K562 (cell line): ENCODE results near the gene KCNQ4. TPM values are rescaled to one million over a fixed set of nuclear protein-coding genes. Genes with fewer than 3 reads are reported as not detected.
A peak's percentile ranks its signal among the peaks of the same experiment; 100 is the strongest.

ENCODE experiments used
- BCOR ChIP-seq: fragments of 450-650 bp; IDR thresholded peaks from 2 replicates; pipeline ENCODE4 v1.6.1; 2016
- BMI1 ChIP-seq: fragments of 150-350 bp; IDR thresholded peaks from 2 replicates; pipeline ENCODE4 v1.6.1; 2014; ENCODE audit warnings: low read length
- CBX3 ChIP-seq, 2 experiments: IDR thresholded peaks; 1 replicate in 1 of 2; 2 replicates in 1 of 2; pipeline ENCODE4 v1.6.1; 2012; ENCODE audit warnings: inconsistent platforms in 2 of 2, low read length in 2 of 2, borderline replicate concordance in 1 of 2, control low read depth in 1 of 2
- FOXM1 ChIP-seq, 2 experiments: fragments of 450-650 bp in 1 of 2; sonication (generic) in 1 of 2; formaldehyde crosslinking in 1 of 2; IDR thresholded peaks; 2 replicates each; pipeline versions ENCODE4 v1.6.1 to v1.9.0; 2017 to 2022; ENCODE audit warnings: low read depth in 2 of 2, mild to moderate bottlenecking in 2 of 2, missing genetic modification reagents in 1 of 2, moderate library complexity in 1 of 2
- FUS ChIP-seq: fragments of 200-400 bp; formaldehyde crosslinking; optimal IDR thresholded peaks from 2 replicates; pipeline ENCODE3; 2017; ENCODE audit warnings: low read depth, low read length
- IFI16 ChIP-seq: fragments of 250-450 bp; sonication (Bioruptor Pico); IDR thresholded peaks from 2 replicates; pipeline ENCODE4 v2.1.2; 2022; ENCODE audit warnings: mild to moderate bottlenecking, inconsistent platforms
- ILF3 ChIP-seq: fragments of 450-650 bp; IDR thresholded peaks from 2 replicates; pipeline ENCODE4 v1.6.1; 2018; ENCODE audit warnings: antibody characterized with exemption, mild to moderate bottlenecking, moderate library complexity, borderline replicate concordance
- MTA1 ChIP-seq: fragments of 450-650 bp; IDR thresholded peaks from 2 replicates; pipeline ENCODE4 v1.6.1; 2017; ENCODE audit warnings: borderline replicate concordance
- NCOA4 ChIP-seq: fragments of 450-650 bp; IDR thresholded peaks from 2 replicates; pipeline ENCODE4 v1.6.1; 2018; ENCODE audit warnings: mild to moderate bottlenecking; ENCODE audit not compliant: partially characterized antibody
- NFRKB ChIP-seq: fragments of 450-650 bp; IDR thresholded peaks from 2 replicates; pipeline ENCODE4 v1.6.1; 2016; ENCODE audit warnings: low read depth
- RHOXF2B ChIP-seq: fragments of 250-450 bp; sonication (Bioruptor Pico); conservative IDR thresholded peaks from 2 replicates; pipeline ENCODE4 v1.5.1; 2021
- TFAM ChIP-seq: fragments of 250-450 bp; sonication (Bioruptor Pico); conservative IDR thresholded peaks from 2 replicates; pipeline ENCODE4 v1.5.0; 2021; ENCODE audit warnings: mild to moderate bottlenecking, moderate library complexity
- ZBTB11 ChIP-seq, 3 experiments: fragments of 200-800 bp in 1 of 3; fragments of 250-450 bp in 1 of 3; fragments of 450-650 bp in 1 of 3; sonication (Bioruptor Pico) in 1 of 3; sonication (Bioruptor generic) in 1 of 3; formaldehyde crosslinking in 1 of 3; IDR thresholded peaks; 2 replicates each; pipeline versions ENCODE4 v1.6.1 to v1.8.0; 2016 to 2022; ENCODE audit warnings: mild to moderate bottlenecking in 2 of 3, missing genetic modification characterization in 2 of 3, missing compliant biosample characterization in 1 of 3, moderate library complexity in 1 of 3
- ZNF583 ChIP-seq: fragments of 250-450 bp; sonication (Bioruptor Pico); IDR thresholded peaks from 2 replicates; pipeline ENCODE4 v1.4.0; 2020
- polyA plus RNA-seq, 8 experiments: library from polyadenylated mRNA; depleted of rRNA in 4 of 8; stranded (reverse) in 5 of 8; unstranded in 3 of 8; fragments of >200 nt; fragmentation: Nextera tagmentation in 2 of 8; fragmentation: Illumina TruSeq in 1 of 8; extraction: Ambion mirVana in 2 of 8; extraction: Trizol in 1 of 8; gene quantifications; 2 replicates each; pipeline versions ENCODE4 v1.2.1 to v1.2.3, GENCODE V29; 2011 to 2014; ENCODE audit warnings: inconsistent platforms in 1 of 8, missing spikeins in 1 of 8
- total RNA-seq, 7 experiments: library from RNA; depleted of rRNA in 6 of 7; stranded (reverse); fragments of >200 nt in 6 of 7; fragmentation: Illumina TruSeq in 2 of 7; extraction: Trizol in 2 of 7; gene quantifications; 2 replicates each; pipeline versions ENCODE4 v1.2.1 to v1.2.3, GENCODE V29; 2011 to 2021; ENCODE audit warnings: low replicate concordance in 1 of 7
- TF ChIP-seq, protein P1 (sequence below): fragments of 200-800 bp; sonication (Bioruptor generic); IDR thresholded peaks from 2 replicates; pipeline ENCODE4 v1.6.1; 2017; ENCODE audit warnings: missing genetic modification characterization, missing compliant biosample characterization
- TF ChIP-seq, protein P2 (sequence below), 2 experiments: fragments of 450-650 bp; IDR thresholded peaks; 2 replicates each; pipeline ENCODE4 v1.6.1; 2016
- TF ChIP-seq, protein P3 (sequence below): fragments of 450-650 bp; IDR thresholded peaks from 2 replicates; pipeline ENCODE4 v1.6.1; 2018; ENCODE audit not compliant: partially characterized antibody

KCNQ4 gene
- total and polyA plus RNA-seq, 9 of the 15 experiments (the other 6 are each of a cell fraction or from before 2014, with no cell fraction given), result 0.07 to 4.1 (median 0.79) TPM

DNA sequence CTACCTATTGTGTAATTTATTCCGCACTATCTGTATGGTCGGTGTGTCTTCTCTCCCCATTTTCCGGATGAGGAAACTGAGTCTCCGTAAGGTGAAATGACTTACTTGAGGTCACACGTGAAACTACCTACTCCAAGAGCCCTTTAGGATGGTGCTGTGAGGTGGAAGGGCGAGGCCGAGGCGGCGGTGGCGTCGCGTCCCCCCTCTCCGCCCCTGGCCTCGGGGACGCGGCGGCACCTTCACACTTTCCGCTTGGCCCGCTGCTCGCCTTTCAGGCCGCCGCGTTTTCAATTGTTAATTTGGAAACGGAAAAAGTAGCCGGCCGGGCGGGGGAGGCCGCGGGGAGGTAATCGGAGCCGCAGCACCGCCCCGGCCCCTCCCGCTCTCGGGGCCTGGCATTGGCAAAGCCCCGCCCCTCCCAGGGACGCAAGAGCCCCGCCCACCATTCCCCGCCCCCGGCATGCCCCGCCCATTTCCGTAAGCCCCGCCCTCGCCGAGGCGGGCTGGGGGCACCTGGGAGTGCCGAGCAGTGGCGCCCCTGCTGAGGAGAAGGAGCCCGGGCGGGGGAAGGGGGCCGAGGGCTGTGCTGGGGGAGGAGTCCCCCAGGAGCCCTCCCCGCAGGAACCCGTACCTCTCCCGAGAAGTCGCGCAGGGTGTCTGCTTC, 18.6 kb downstream of the KCNQ4 start (continued):
- TF ChIP-seq FOXM1 (IDR thresholded peaks at IDR 0.05; ENCODE audit: low read depth) (peak; percentile 14; the same call in 1 of the 2 replicates), FOXM1 (CRISPR knock-in tag; IDR thresholded peaks at IDR 0.05; ENCODE audit: low read depth) (no peak), MTA1 (peak; percentile 45; the same call in 1 of the 2 replicates), BMI1 (no peak), ILF3 (no peak), RHOXF2B (CRISPR knock-in tag) (no peak; the same call in 1 of the 2 replicates), IFI16 (CRISPR knock-in tag) (no peak), CBX3 (IDR thresholded peaks at IDR 0.05; ENCODE audit: borderline replicate concordance in 1 of 2, low read length in 2 of 2) (peak in 1 of 2 experiments; percentile 93; a peak in 2 of 3 replicates), NCOA4 (peak; percentile 69), NFRKB (no peak), BCOR (peak; percentile 100), TFAM (CRISPR knock-in tag) (no peak), FUS (no peak), ZNF583 (CRISPR knock-in tag) (no peak; the same call in 1 of the 2 replicates), ZBTB11 (CRISPR knock-in tag; IDR thresholded peaks at IDR 0.05) (0 out of 6 replicates have a peak, but pooled peaks of 1 of the 3 experiments have one; percentile 18)
- TF ChIP-seq, protein P1, sequence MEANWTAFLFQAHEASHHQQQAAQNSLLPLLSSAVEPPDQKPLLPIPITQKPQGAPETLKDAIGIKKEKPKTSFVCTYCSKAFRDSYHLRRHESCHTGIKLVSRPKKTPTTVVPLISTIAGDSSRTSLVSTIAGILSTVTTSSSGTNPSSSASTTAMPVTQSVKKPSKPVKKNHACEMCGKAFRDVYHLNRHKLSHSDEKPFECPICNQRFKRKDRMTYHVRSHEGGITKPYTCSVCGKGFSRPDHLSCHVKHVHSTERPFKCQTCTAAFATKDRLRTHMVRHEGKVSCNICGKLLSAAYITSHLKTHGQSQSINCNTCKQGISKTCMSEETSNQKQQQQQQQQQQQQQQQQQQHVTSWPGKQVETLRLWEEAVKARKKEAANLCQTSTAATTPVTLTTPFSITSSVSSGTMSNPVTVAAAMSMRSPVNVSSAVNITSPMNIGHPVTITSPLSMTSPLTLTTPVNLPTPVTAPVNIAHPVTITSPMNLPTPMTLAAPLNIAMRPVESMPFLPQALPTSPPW (CRISPR knock-in tag), result peak; percentile 97
- TF ChIP-seq, protein P2, sequence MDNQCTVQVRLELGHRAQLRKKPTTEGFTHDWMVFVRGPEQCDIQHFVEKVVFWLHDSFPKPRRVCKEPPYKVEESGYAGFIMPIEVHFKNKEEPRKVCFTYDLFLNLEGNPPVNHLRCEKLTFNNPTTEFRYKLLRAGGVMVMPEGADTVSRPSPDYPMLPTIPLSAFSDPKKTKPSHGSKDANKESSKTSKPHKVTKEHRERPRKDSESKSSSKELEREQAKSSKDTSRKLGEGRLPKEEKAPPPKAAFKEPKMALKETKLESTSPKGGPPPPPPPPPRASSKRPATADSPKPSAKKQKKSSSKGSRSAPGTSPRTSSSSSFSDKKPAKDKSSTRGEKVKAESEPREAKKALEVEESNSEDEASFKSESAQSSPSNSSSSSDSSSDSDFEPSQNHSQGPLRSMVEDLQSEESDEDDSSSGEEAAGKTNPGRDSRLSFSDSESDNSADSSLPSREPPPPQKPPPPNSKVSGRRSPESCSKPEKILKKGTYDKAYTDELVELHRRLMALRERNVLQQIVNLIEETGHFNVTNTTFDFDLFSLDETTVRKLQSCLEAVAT (IDR thresholded peaks at IDR 0.05), result no peak; a peak in 1 of 4 replicates
- TF ChIP-seq, protein P3, sequence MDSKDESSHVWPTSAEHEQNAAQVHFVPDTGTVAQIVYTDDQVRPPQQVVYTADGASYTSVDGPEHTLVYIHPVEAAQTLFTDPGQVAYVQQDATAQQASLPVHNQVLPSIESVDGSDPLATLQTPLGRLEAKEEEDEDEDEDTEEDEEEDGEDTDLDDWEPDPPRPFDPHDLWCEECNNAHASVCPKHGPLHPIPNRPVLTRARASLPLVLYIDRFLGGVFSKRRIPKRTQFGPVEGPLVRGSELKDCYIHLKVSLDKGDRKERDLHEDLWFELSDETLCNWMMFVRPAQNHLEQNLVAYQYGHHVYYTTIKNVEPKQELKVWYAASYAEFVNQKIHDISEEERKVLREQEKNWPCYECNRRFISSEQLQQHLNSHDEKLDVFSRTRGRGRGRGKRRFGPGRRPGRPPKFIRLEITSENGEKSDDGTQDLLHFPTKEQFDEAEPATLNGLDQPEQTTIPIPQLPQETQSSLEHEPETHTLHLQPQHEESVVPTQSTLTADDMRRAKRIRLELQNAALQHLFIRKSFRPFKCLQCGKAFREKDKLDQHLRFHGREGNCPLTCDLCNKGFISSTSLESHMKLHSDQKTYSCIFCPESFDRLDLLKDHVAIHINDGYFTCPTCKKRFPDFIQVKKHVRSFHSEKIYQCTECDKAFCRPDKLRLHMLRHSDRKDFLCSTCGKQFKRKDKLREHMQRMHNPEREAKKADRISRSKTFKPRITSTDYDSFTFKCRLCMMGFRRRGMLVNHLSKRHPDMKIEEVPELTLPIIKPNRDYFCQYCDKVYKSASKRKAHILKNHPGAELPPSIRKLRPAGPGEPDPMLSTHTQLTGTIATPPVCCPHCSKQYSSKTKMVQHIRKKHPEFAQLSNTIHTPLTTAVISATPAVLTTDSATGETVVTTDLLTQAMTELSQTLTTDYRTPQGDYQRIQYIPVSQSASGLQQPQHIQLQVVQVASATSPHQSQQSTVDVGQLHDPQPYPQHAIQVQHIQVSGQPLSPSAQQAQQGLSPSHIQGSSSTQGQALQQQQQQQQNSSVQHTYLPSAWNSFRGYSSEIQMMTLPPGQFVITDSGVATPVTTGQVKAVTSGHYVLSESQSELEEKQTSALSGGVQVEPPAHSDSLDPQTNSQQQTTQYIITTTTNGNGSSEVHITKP, result no peak
